Panc1 (cell line): ENCODE measurements around the gene GRHPR. TPM values are rescaled to one million over a fixed set of nuclear protein-coding genes. Genes with fewer than 3 reads are reported as not detected.

ENCODE experiments used
- ATAC-seq: fragments of 200-7000 bp; cut with Tn5 transposase; 2 replicates; pipeline ENCODE4 v1.9.1; 2020; ENCODE audit warnings: mild to moderate bottlenecking, moderate library complexity
- BruUV-seq: library from RNA; stranded (reverse); fragments of 400-500 nt; replicated peaks from 2 replicates; lab custom pipeline; 2021; lab: Mats Ljungman, UMichigan
- CTCF ChIA-PET: fragments of 300-600 bp; sonication (Branson Sonifier 250); formaldehyde crosslinking; loops from one replicate; lab custom pipeline; 2022; ENCODE audit warnings: antibody characterized with exemption; lab: Charles Lee
- POLR2A ChIA-PET: fragments of 300-600 bp; sonication (Branson Sonifier 250); formaldehyde crosslinking; loops from one replicate; lab custom pipeline; 2022; ENCODE audit warnings: antibody characterized with exemption; lab: Charles Lee
- DNase-seq: peaks from one replicate; pipeline ENCODE4 v3.0.0-alpha.2; 2010; ENCODE audit warnings: low read depth, low spot score
- H3K27ac ChIP-seq: 2 replicates; pipeline ENCODE4 v1.5.1; 2011; ENCODE audit warnings: mild to moderate bottlenecking, low read length, inconsistent platforms
- H3K27me3 ChIP-seq: fragments of 200-500 bp; sonication (Bioruptor generic); 2 replicates; pipeline ENCODE4 v1.6.0; 2014; ENCODE audit warnings: low read length, inconsistent platforms; ENCODE audit not compliant: control insufficient read depth, insufficient read depth
- H3K36me3 ChIP-seq: fragments of 200-500 bp; sonication (Bioruptor generic); 2 replicates; pipeline ENCODE4 v1.5.1; 2014; ENCODE audit warnings: inconsistent platforms, mild to moderate bottlenecking, low read length, moderate library complexity; ENCODE audit not compliant: control insufficient read depth, insufficient read depth
- H3K4me1 ChIP-seq: 2 replicates; pipeline ENCODE4 v1.5.1; 2011; ENCODE audit warnings: inconsistent platforms, mild to moderate bottlenecking, low read length, moderate library complexity; ENCODE audit not compliant: control insufficient read depth, insufficient read depth
- H3K4me3 ChIP-seq, 2 experiments: 2 replicates each; pipeline ENCODE4 v1.5.1; 2011 to 2012; ENCODE audit warnings: low read depth in 2 of 2, low read length in 2 of 2, mild to moderate bottlenecking in 2 of 2, inconsistent platforms in 1 of 2, moderate library complexity in 1 of 2
- H3K9me3 ChIP-seq: fragments of 200-500 bp; sonication (Bioruptor generic); 2 replicates; pipeline ENCODE4 v1.5.1; 2014; ENCODE audit warnings: low read depth, mild to moderate bottlenecking, inconsistent platforms, low read length, moderate library complexity; ENCODE audit not compliant: control insufficient read depth, insufficient read depth
- POLR2AphosphoS5 ChIP-seq: IDR thresholded peaks from 2 replicates; pipeline ENCODE4 v1.6.1; 2012; ENCODE audit warnings: mild to moderate bottlenecking, low read depth, low read length, moderate library complexity
- SIN3A ChIP-seq: IDR thresholded peaks from 2 replicates; pipeline ENCODE4 v1.6.1; 2012; ENCODE audit warnings: low read depth, mild to moderate bottlenecking, low read length, moderate library complexity, borderline replicate concordance; ENCODE audit not compliant: insufficient read depth
- TCF7L2 ChIP-seq: IDR thresholded peaks from 2 replicates; pipeline ENCODE4 v1.6.1; 2011; ENCODE audit warnings: mild to moderate bottlenecking, low read depth, low read length, inconsistent platforms
- in situ Hi-C: cut with HindIII; loops from 2 replicates; pipeline ENCODE4 v1.10.0; 2016; ENCODE audit warnings: low sequenced_read_pairs, low pct_unique_long_range_greater_than_20kb
- intact Hi-C: fragments of 100-400 bp; cut with micrococcal nuclease; formaldehyde crosslinking; loops from one replicate; pipeline ENCODE4 v1.10.0; 2022; ENCODE audit not compliant: unreplicated experiment
- total RNA-seq: library from RNA; stranded (reverse); gene quantifications from one replicate; pipeline ENCODE4 v1.2.1, GENCODE V29; 2021; ENCODE audit not compliant: unreplicated experiment
- TF ChIP-seq, protein P1 (sequence below), 2 experiments: IDR thresholded peaks; 2 replicates each; pipeline ENCODE4 v1.6.1; 2011 to 2012; ENCODE audit warnings: low read depth in 2 of 2, control low read depth in 1 of 2, low read length in 1 of 2, mild to moderate bottlenecking in 1 of 2, moderate library complexity in 1 of 2; ENCODE audit not compliant: insufficient read depth in 1 of 2
- TF ChIP-seq, protein P2 (sequence below): fragments of 450-650 bp; IDR thresholded peaks from 2 replicates; pipeline ENCODE4 v1.5.1; 2017; ENCODE audit warnings: mild to moderate bottlenecking

Gene GRHPR
- total RNA-seq, 1 experiment from 2014 or later: 238 TPM

DNA sequence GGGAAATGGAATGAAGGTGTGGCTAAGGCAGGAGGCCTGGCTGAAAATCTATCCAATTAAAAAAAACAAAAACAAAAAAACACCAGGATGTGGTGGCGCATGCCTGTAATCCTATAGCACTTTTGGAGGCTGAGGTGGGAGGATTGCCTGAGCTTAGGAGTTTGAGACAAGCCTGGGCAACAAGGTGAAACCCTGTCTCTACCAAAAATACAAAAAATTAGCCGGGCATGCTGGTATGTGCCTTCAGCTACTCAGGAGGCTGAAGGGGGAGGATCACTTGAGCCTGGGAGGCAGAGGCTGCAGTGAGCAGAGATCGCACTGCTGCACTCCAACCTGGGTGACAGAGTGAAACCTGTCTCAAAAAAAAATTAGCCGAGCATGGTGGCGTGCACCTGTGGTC lies 21.1 kb downstream of the GRHPR start:
- TF ChIP-seq, protein P1, sequence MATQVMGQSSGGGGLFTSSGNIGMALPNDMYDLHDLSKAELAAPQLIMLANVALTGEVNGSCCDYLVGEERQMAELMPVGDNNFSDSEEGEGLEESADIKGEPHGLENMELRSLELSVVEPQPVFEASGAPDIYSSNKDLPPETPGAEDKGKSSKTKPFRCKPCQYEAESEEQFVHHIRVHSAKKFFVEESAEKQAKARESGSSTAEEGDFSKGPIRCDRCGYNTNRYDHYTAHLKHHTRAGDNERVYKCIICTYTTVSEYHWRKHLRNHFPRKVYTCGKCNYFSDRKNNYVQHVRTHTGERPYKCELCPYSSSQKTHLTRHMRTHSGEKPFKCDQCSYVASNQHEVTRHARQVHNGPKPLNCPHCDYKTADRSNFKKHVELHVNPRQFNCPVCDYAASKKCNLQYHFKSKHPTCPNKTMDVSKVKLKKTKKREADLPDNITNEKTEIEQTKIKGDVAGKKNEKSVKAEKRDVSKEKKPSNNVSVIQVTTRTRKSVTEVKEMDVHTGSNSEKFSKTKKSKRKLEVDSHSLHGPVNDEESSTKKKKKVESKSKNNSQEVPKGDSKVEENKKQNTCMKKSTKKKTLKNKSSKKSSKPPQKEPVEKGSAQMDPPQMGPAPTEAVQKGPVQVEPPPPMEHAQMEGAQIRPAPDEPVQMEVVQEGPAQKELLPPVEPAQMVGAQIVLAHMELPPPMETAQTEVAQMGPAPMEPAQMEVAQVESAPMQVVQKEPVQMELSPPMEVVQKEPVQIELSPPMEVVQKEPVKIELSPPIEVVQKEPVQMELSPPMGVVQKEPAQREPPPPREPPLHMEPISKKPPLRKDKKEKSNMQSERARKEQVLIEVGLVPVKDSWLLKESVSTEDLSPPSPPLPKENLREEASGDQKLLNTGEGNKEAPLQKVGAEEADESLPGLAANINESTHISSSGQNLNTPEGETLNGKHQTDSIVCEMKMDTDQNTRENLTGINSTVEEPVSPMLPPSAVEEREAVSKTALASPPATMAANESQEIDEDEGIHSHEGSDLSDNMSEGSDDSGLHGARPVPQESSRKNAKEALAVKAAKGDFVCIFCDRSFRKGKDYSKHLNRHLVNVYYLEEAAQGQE (IDR thresholded peaks at IDR 0.05; ENCODE audit: insufficient read depth in 1 of 2, low read depth in 2 of 2, low read length in 1 of 2): no peak
- no peak for TF ChIP-seq SIN3A
- TF ChIP-seq POLR2AphosphoS5: no peak
- TF ChIP-seq, protein P2, sequence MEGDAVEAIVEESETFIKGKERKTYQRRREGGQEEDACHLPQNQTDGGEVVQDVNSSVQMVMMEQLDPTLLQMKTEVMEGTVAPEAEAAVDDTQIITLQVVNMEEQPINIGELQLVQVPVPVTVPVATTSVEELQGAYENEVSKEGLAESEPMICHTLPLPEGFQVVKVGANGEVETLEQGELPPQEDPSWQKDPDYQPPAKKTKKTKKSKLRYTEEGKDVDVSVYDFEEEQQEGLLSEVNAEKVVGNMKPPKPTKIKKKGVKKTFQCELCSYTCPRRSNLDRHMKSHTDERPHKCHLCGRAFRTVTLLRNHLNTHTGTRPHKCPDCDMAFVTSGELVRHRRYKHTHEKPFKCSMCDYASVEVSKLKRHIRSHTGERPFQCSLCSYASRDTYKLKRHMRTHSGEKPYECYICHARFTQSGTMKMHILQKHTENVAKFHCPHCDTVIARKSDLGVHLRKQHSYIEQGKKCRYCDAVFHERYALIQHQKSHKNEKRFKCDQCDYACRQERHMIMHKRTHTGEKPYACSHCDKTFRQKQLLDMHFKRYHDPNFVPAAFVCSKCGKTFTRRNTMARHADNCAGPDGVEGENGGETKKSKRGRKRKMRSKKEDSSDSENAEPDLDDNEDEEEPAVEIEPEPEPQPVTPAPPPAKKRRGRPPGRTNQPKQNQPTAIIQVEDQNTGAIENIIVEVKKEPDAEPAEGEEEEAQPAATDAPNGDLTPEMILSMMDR: no peak
- no peak for TF ChIP-seq TCF7L2
- POLR2A ChIA-PET: interaction anchor here (0.6 kb wide), 2 partner anchors 16 to 684 kb away, joined by 4 to 5 read pairs; no protein-coding TSS in a partner anchor
- CTCF ChIA-PET: interaction anchor here (0.7 kb wide), 1 partner anchor 200 kb away, joined by 4 read pairs; no protein-coding TSS in a partner anchor
- BruUV-seq: no TSS peak
- H3K36me3 ChIP-seq: peaks cover 35% of the 10 kb centered on the region
- ATAC-seq: no peak
- in situ Hi-C loops (no loop called here), intact Hi-C loops (no loop called here)
- H3K9me3 ChIP-seq: no peaks in the 10 kb centered on the region
- no peak for DNase-seq
- no peak overlapping the region for H3K27ac ChIP-seq
- H3K27me3 ChIP-seq: no peaks in the 10 kb centered on the region
- no peak overlapping the region for H3K4me3 ChIP-seq
- peaks cover 14% of the 10 kb centered on the region for H3K4me1 ChIP-seq

- H3K9me3 ChIP-seq: no peaks in the 10 kb centered on the region
- CTCF ChIA-PET: interaction anchor here (0.6 kb wide), 1 partner anchor 453 kb away, joined by 4 read pairs; no protein-coding TSS in a partner anchor
- intact Hi-C loops (no loop called here), in situ Hi-C loops (no loop called here)
- H3K27me3 ChIP-seq: no peaks in the 10 kb centered on the region
- no peak for DNase-seq
- TF ChIP-seq TCF7L2 (no peak), SIN3A (no peak)
- TF ChIP-seq, protein P1 (IDR thresholded peaks at IDR 0.05; ENCODE audit: insufficient read depth in 1 of 2, low read depth in 2 of 2, low read length in 1 of 2): no peak
- H3K4me1 ChIP-seq: peaks cover 14% of the 10 kb centered on the region
- peaks cover 23% of the 10 kb centered on the region for H3K36me3 ChIP-seq
- H3K4me3 ChIP-seq: no peak overlapping the region
- POLR2A ChIA-PET: no interaction called here
- ATAC-seq: no peak
- BruUV-seq: no TSS peak
- H3K27ac ChIP-seq: no peak overlapping the region
Observed at GRCh38 chr9:37444890-37445289, 22.4 kb downstream of the GRHPR start.
